Left hindlimb (tissue), 1 donor: ENCODE results near the gene INPP5D.
"Not testable (repeated sequence)": the region's sequence is repeated elsewhere in the genome, so short reads cannot be mapped to it uniquely, and the experiment has no call there.

ENCODE experiments used
- DNase-seq: peaks from one replicate; pipeline ENCODE4 v3.0.0-alpha.2; 2018

Gene INPP5D

GRCh38 chr2:233099820-233100191, 39.7 kb downstream of the INPP5D start:
- DNase-seq, result not testable (repeated sequence)

- DNase-seq, result no peak
These were observed 40.3 kb downstream of the INPP5D start for GRCh38 chr2:233100192-233100998.

DNA sequence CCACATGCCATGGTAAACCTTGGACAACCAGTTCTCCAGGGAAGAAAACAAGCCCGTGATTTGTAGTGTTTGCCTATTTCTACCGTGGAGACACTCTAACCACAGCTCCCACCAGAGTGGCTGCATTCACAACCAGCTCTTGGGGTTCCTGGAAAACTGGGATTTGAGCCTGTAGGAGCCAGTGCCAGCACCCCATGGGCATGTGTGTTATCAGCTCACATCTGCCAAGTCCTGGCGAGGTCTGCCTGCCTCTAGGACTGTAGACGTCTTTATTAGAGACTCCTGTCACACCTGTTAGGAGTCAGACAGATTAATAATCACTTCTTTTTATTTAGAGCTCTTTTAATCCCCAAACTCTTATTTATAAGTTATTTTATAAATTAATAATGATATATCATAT, 41.0 kb downstream of the INPP5D start:
- DNase-seq, result no peak

DNA sequence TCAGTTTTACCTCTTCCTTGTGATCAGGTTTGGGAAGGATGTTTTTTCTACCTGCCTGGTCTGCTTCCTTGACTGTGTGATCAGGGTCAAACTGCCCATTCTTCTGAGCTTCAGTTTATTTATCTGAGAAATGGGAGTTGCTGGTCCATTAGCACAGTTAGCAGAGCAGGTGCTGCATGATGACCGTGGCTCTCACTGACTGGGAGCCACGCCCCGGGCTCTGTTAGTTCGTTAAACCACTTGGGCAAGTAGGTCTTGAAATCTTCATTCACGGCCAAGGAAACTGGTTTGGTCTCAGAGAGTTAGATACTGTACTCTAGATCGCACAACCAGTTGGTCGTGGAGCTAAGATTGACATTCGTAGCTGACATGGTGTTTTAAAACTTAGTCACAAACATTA, 41.7 kb downstream of the INPP5D start:
- DNase-seq, result no peak

DNA sequence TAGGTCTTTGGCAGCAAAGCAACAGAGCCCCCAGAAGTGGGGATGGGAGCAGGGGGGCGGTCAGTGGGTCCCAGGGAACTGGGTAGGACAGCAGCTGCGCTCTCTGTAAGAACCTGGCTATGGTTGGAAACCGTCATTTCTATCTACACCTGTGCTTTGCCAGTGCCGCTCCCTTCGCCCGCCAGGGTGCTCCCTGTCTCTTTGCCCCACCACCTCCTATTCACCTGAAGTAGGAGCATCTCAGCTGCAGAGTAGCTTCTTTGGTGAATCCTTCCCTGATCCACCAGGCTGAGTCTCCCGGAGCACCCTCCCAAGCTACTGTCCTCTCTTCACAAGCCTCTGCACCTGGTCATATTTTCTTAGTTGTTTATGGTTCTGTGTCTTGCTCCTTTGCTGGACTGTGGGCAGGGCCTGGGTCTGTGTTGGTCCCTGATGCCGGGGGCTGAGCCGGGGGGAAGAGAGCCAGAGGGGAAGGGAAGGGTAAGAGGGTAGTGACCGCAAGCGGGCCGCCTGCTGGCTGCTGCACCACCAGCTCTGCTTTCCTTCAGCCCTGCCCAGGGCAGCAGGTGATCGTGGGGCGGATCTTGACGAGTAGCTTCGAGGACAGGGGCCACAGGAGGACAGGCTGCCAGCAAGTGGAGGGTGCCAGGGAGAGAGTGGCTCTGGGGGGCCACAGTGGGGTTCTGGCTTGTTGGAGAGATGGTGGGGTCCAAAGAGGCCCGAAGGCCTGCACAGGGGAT, 45.2 kb downstream of the INPP5D start:
- DNase-seq, result no peak

DNA sequence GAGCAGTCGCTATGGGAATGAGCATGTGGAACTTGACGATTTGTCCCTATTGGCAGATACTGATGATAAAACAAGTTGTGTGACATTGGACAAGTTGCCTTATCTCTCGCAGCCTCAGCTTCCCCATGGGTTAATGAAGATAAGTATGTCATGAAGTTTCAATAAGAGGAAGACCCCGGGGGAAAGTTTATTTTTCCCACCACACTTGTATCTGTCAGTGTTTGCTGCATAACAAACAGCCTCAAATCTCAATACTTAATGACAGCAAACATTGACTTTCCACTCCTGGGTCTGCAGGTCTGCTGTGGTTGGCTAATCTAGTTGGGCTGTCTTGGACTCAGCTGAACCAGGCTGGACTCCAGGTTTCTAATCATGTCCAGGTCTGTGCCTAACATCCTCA, 45.8 kb downstream of the INPP5D start:
- no peak for DNase-seq

DNA sequence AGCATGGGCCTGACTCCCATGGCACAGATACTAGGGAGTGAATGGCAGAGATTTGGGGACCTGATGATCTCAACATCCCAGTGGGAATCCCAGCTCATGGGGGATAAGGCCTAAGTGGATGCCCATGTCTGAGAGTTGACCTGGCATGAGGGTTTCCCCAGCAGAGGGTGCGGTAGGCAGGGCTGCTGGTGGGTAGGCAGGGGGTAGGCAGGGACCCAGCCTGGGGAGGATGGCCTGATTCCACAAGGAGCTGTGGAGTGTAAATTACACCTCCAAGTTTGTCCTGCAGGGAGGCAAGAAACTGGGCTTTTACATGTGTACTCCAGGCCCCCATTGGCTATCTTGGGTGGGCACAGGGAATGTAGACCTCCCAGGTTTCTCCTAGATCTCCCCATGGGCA, 46.9 kb downstream of the INPP5D start:
- no peak for DNase-seq

DNA sequence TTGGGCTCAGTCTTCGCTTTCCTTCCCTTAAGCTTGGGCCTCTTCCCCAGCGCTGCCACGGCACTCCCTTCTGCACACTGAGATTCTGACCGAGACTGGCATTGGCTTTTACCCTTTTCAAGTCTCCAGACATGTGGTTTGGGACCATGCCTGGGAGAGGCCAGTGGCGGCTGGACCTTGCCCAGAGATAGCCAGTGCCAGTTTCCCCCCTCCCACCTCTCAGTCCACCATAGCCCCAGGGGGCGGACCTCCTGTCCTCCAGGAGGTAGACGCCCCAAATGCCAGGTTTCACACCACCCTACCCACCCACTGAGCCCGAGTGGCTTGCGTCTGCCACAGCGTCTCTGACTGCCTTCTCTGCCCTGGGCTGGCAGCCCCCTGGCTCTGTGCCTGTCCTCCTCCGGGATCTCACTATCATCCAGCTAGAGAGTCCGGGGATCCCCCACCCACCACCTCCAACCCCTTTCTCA, 47.7 kb downstream of the INPP5D start:
- DNase-seq, result no peak

- no peak for DNase-seq
These were observed 48.7 kb downstream of the INPP5D start for GRCh38 chr2:233108611-233109490.

DNA sequence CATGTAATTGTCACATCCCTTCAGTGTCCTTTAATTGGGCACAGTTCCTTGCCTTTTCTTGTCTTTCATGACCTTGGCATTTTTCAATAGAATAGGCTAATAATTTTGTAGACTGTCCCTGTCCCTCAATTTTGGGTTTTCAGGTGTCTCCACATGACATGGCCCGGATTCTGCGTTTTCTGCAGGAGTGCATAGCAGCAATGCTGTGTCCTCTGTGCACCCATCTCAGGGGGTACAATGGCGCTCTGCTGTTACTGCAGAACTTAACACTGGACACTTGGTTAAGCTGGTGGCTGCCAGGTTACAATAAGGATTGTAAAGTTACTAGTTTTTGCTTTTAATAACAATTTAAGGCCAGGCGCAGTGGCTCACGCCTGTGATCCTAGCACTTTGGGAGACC, 51.3 kb downstream of the INPP5D start:
- no peak for DNase-seq

DNA sequence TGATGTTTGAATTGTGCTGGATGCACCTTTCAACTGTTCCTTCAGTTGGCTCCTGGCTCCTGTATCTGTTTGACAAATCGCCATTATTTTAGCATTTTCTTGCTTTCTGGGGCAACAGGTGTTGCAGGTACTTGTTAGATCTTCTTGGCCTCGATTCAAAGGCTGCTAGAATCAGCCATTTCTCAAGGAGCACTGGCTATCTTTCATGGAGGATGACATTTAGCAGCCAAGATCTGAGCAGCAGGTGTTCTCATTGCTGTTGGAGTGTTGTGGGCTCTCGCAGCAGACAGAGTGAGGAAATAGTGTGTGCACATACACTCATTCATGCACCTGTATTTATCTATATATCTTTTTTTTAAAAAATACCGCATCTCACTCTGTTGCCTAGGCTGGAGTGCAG, 52.2 kb downstream of the INPP5D start:
- no peak for DNase-seq

- no peak for DNase-seq
These were observed 52.8 kb downstream of the INPP5D start for GRCh38 chr2:233112776-233113452.

- no peak for DNase-seq
These were observed 54.3 kb downstream of the INPP5D start for GRCh38 chr2:233114421-233114861.

DNA sequence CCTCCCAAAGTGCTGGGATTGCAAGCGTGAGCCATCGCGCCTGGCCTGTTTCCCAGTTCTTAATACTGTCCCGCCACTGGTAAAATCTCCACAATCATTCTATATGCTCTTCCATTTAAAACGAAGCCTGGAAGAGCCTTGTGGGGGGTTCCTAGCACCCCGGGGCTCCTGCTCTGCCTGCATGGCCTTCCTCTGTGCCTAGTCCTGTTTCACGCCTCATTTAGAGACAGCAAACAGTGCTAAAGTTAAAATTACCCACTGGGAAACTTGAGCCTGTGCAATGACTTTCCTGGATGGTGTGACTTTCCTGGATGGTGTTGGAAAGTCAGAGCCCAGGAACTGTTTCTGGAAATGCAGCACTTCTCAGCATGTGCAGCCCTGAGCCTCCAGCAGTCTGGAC, 55.0 kb downstream of the INPP5D start:
- no peak for DNase-seq

GRCh38 chr2:233115741-233116140, 55.6 kb downstream of the INPP5D start:
- DNase-seq, result no peak

GRCh38 chr2:233116946-233117345, 56.8 kb downstream of the INPP5D start:
- no peak for DNase-seq

DNA sequence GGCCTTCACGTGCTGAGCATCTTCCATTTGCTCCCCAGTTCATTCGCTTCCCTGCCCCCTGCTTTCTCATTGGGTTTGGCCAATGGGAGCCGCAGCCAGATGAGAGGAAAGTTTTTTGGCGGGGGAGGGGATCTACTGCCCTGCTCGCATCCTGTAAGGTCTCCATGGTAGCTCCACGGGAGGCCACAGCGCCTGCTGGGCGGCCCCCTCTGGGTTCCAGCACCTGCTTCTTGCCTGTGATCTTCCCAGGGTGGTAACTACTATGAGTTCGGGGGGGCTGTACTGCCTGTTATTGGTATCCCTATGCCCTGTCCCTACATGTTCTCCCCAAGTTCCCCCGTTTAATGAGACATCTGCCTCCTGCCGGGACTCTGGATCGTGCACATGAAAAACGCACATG, 57.2 kb downstream of the INPP5D start:
- DNase-seq, result no peak

DNA sequence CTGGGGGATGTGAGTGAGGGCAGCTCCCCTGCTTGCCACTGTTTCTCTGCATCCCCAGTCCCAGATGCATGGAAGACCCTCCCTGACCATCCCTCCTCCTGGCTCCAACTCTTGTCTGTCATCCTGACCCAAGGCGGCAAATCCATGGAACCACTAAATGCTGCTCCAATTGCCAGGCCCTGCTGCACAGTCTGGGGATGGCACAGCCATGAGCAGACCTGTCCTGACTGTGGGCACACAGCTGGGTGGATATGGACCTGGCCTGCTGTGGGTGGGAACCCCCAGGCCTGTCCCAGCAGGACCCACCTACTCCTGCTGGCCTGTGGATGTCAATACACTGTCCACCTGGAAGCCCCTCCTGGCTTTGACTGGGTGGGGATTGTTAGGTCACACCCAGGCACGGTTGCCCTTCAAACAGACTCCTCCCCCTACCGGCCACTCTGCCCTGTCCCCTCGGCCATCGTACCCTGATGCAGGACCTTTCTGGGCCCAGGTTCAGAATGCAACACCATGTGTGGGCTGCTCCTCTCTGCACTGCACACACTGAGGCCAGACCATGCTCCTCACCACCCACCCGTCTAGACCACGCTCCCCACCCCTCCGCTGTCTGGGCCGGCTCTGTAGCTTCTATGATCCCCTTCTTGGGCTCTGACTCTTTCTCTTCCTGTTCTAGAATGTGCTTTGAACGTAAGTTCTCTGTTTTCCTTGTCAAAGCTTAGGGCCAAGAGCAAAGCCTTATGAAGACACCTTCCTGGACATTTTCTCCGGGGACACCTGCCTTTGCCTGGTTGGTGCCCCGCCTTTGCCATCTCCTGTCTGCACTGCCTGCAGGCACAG, 57.9 kb downstream of the INPP5D start:
- DNase-seq, result no peak

DNA sequence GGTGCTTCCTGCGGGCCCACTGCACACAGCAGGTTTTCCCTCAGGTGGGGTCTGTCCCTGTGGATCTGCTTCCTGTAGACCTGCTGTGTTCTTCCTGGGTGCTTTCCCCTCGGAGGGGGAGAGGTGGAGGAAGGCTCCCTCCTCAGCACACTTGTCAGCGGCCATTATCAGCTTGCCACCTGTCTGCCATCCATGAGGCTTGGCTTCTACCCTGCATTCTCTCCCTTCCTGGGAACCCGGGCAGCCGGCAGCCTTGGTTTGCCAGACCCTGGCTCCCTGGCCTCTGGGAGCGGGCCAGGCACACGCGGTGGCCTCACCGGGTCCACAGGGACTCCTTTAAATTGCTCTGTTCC, 58.5 kb downstream of the INPP5D start:
- no peak for DNase-seq

GRCh38 chr2:233119123-233119522, 59.0 kb downstream of the INPP5D start:
- DNase-seq, result no peak

DNA sequence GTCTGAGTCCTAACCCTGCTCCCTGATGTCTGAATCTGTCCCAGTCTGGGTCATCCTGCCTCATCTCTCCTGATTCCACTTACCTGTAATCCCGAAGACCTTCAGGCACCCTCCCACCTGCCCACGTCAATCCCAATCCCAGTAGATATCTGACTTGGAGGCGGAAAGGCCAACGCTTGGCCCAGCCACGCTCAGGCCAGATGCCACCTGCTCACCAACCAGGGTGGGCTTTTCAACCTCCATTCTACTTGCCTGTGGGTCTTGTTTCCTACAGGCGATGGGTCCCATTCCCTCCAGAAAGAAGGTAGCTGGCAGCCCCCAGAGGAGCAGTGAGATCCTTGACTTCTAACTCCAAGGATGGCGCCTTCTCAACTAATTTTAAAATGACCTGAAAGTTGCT, 59.7 kb downstream of the INPP5D start:
- DNase-seq, result no peak

DNA sequence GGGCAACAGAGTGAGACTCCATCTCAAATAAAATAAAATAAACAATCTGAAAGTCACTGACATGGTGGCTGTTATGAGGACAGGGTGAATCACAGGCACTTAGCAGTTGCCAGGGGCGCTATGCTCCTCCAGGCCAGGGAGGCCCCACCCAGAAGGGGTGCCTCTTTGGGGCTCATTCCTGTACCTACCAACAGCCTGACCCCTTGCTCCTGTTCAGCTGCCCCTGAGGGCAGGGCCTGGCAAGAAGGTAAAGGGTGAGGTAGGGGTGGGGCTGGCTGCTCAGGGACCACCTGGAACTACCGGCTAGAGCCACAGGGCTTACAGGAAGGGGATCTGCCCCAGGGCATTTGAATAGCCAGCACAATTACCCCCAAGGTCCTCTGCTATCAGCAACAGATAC, 60.3 kb downstream of the INPP5D start:
- no peak for DNase-seq
